GM06990 (cell line): Measurements from ENCODE around the gene SPAG17.

Experiments
- DNase-seq: peaks from one replicate; pipeline ENCODE4 v3.0.0-alpha.2; 2011; ENCODE audit not compliant: insufficient read length; ENCODE audit errors: extremely low read depth
- H3K27me3 ChIP-seq: replicated peaks from 2 replicates; pipeline ENCODE4 v1.6.0; 2011; ENCODE audit warnings: low read length; ENCODE audit not compliant: control insufficient read depth, insufficient read depth
- H3K36me3 ChIP-seq: 2 replicates; pipeline ENCODE4 v1.5.1; 2011; ENCODE audit warnings: low read length; ENCODE audit not compliant: control insufficient read depth, insufficient read depth
- H3K4me3 ChIP-seq: replicated peaks from 2 replicates; pipeline ENCODE4 v1.5.1; 2011; ENCODE audit warnings: low read depth, mild to moderate bottlenecking, control low read depth, low read length
- CTCF ChIP-seq: IDR thresholded peaks from 2 replicates; pipeline ENCODE4 v1.5.1; 2011; ENCODE audit warnings: low read length, control low read depth, mild to moderate bottlenecking, inconsistent platforms; ENCODE audit not compliant: insufficient read depth, poor library complexity, severe bottlenecking

Gene SPAG17

GRCh38 chr1:117919376-117919775 is 265.7 kb downstream of the SPAG17 start:
- no peaks in the 10 kb centered on the region for H3K27me3 ChIP-seq
- H3K4me3 ChIP-seq = no peak overlapping the region
- no peak for TF ChIP-seq CTCF
- no peak for DNase-seq
- H3K36me3 ChIP-seq = no peaks in the 10 kb centered on the region; the same call in none of the 2 replicates

GRCh38 chr1:117911051-117911450 is 274.0 kb downstream of the SPAG17 start:
- Histone ChIP-seq H3K4me3 (no peak overlapping the region), H3K36me3 (peaks cover 2% of the 10 kb centered on the region), H3K27me3 (no peaks in the 10 kb centered on the region)
- DNase-seq = no peak
- TF ChIP-seq CTCF = no peak

GRCh38 chr1:117905019-117905418 is 280.0 kb downstream of the SPAG17 start:
- no peak overlapping the region for H3K4me3 ChIP-seq
- no peak for TF ChIP-seq CTCF
- no peaks in the 10 kb centered on the region for H3K27me3 ChIP-seq
- H3K36me3 ChIP-seq = peaks cover 2% of the 10 kb centered on the region
- DNase-seq = no peak

GRCh38 chr1:117904485-117904884 is 280.5 kb downstream of the SPAG17 start:
- H3K4me3 ChIP-seq = no peak overlapping the region
- peaks cover 2% of the 10 kb centered on the region for H3K36me3 ChIP-seq
- no peaks in the 10 kb centered on the region for H3K27me3 ChIP-seq
- TF ChIP-seq CTCF = no peak
- no peak for DNase-seq
